HL-60 (cell line): ENCODE measurements around the gene BMP4.

ENCODE experiments used
- CTCF ChIP-seq: IDR thresholded peaks from one replicate; pipeline ENCODE4 v1.5.1; 2011; ENCODE audit warnings: low read length, control low read depth, inconsistent platforms; ENCODE audit not compliant: insufficient read depth
- POLR2AphosphoS5 ChIP-seq: IDR thresholded peaks from 2 replicates; pipeline ENCODE4 v1.6.1; 2012; ENCODE audit warnings: low read depth

DNA sequence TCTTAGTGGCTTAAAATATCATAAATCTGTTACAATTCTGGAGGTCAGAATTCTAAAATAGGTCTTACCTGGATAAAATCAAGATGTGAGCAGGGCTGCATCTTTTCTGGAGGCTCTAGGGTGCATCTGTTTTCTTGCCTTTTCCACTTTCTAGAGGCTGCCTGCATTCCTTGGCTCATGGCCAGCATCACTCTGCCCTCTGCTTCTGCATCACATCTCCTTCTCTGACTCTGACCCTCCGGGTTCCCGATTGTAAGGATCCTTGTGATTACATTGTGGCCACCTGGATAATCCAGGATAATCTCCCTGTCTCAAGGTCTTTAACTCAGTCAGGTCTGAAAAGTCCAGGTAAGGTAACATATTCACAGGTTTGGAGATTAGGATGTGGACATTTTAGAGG, 11.0 kb upstream of the BMP4 start:
- TF ChIP-seq POLR2AphosphoS5 (no peak), CTCF (no peak)
